Measurements from ENCODE around the gene MORN1.

DNA sequence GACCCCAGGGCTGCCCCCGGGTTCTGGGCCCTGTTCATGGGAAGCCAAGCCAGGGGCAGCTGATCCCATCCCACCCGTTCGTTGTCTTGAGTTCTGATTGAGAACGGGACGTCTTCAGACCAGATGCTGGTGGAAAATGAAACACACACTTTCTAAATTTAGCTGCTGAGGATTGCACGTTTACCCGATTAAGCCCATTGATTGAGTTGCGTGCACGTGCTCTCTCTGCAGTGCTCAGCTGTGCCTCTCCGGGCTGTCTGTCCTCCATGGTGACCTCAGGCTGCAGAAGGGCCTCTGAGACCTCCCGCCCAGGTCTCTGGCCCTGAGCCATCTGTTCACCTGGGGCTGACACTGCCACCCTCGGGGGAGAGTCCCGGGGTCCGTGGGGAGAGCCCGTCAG lies 48.0 kb upstream of the MORN1 start:
- TF ChIP-seq, protein P1, sequence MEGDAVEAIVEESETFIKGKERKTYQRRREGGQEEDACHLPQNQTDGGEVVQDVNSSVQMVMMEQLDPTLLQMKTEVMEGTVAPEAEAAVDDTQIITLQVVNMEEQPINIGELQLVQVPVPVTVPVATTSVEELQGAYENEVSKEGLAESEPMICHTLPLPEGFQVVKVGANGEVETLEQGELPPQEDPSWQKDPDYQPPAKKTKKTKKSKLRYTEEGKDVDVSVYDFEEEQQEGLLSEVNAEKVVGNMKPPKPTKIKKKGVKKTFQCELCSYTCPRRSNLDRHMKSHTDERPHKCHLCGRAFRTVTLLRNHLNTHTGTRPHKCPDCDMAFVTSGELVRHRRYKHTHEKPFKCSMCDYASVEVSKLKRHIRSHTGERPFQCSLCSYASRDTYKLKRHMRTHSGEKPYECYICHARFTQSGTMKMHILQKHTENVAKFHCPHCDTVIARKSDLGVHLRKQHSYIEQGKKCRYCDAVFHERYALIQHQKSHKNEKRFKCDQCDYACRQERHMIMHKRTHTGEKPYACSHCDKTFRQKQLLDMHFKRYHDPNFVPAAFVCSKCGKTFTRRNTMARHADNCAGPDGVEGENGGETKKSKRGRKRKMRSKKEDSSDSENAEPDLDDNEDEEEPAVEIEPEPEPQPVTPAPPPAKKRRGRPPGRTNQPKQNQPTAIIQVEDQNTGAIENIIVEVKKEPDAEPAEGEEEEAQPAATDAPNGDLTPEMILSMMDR (IDR thresholded peaks at IDR 0.05): no peak
- TF ChIP-seq POLR2A (IDR thresholded peaks at IDR 0.05): no peak
